Neural cell (in vitro differentiated cells): ENCODE results near the gene MAGI1.

Experiments used
- EZH2 ChIP-seq: fragments of 200-600, 300-800 bp; shearing (Covaris generic), sonication (generic); IDR thresholded peaks from 2 replicates; pipeline ENCODE4 v1.6.1; 2014; ENCODE audit warnings: antibody characterized with exemption, low read length, borderline replicate concordance, mild to moderate bottlenecking; ENCODE audit not compliant: insufficient read depth, poor library complexity, severe bottlenecking
- MXI1 ChIP-seq: fragments of 450-650 bp; conservative IDR thresholded peaks from 2 replicates; pipeline ENCODE4 v1.6.1; 2014; ENCODE audit warnings: antibody characterized with exemption, mild to moderate bottlenecking; ENCODE audit not compliant: poor library complexity, severe bottlenecking
- POLR2AphosphoS5 ChIP-seq: IDR thresholded peaks from 2 replicates; pipeline ENCODE4 v1.6.1; 2012
- RAD21 ChIP-seq: fragments of 450-650 bp; conservative IDR thresholded peaks from 2 replicates; pipeline ENCODE4 v1.6.1; 2014; ENCODE audit warnings: antibody characterized with exemption, mild to moderate bottlenecking, moderate library complexity
- TAF1 ChIP-seq: IDR thresholded peaks from 2 replicates; pipeline ENCODE4 v1.6.1; 2012; ENCODE audit warnings: low read depth
- TF ChIP-seq, protein P1 (sequence below): fragments of 450-650 bp; IDR thresholded peaks from 2 replicates; pipeline ENCODE4 v1.5.1; 2014; ENCODE audit warnings: antibody characterized with exemption, mild to moderate bottlenecking, moderate library complexity; ENCODE audit not compliant: poor library complexity, severe bottlenecking
- TF ChIP-seq, protein P2 (sequence below): IDR thresholded peaks from 2 replicates; pipeline ENCODE4 v1.6.1; 2012; ENCODE audit warnings: borderline replicate concordance

- TF ChIP-seq POLR2AphosphoS5 (no peak), EZH2 (no peak), RAD21 (no peak), MXI1 (no peak), TAF1 (no peak)
- TF ChIP-seq, protein P1, sequence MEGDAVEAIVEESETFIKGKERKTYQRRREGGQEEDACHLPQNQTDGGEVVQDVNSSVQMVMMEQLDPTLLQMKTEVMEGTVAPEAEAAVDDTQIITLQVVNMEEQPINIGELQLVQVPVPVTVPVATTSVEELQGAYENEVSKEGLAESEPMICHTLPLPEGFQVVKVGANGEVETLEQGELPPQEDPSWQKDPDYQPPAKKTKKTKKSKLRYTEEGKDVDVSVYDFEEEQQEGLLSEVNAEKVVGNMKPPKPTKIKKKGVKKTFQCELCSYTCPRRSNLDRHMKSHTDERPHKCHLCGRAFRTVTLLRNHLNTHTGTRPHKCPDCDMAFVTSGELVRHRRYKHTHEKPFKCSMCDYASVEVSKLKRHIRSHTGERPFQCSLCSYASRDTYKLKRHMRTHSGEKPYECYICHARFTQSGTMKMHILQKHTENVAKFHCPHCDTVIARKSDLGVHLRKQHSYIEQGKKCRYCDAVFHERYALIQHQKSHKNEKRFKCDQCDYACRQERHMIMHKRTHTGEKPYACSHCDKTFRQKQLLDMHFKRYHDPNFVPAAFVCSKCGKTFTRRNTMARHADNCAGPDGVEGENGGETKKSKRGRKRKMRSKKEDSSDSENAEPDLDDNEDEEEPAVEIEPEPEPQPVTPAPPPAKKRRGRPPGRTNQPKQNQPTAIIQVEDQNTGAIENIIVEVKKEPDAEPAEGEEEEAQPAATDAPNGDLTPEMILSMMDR: no peak
- TF ChIP-seq, protein P2, sequence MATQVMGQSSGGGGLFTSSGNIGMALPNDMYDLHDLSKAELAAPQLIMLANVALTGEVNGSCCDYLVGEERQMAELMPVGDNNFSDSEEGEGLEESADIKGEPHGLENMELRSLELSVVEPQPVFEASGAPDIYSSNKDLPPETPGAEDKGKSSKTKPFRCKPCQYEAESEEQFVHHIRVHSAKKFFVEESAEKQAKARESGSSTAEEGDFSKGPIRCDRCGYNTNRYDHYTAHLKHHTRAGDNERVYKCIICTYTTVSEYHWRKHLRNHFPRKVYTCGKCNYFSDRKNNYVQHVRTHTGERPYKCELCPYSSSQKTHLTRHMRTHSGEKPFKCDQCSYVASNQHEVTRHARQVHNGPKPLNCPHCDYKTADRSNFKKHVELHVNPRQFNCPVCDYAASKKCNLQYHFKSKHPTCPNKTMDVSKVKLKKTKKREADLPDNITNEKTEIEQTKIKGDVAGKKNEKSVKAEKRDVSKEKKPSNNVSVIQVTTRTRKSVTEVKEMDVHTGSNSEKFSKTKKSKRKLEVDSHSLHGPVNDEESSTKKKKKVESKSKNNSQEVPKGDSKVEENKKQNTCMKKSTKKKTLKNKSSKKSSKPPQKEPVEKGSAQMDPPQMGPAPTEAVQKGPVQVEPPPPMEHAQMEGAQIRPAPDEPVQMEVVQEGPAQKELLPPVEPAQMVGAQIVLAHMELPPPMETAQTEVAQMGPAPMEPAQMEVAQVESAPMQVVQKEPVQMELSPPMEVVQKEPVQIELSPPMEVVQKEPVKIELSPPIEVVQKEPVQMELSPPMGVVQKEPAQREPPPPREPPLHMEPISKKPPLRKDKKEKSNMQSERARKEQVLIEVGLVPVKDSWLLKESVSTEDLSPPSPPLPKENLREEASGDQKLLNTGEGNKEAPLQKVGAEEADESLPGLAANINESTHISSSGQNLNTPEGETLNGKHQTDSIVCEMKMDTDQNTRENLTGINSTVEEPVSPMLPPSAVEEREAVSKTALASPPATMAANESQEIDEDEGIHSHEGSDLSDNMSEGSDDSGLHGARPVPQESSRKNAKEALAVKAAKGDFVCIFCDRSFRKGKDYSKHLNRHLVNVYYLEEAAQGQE: no peak
Measured at GRCh38 chr3:65971293-65972252, 67.1 kb downstream of the MAGI1 start.
